H1 (cell line): ENCODE data around the gene YBX2.

Experiments used
- CREB1 ChIP-seq: IDR thresholded peaks from 2 replicates; pipeline ENCODE4 v1.6.1; 2012; ENCODE audit warnings: inconsistent platforms
- CTBP2 ChIP-seq: IDR thresholded peaks from 2 replicates; pipeline ENCODE4 v1.7.0; 2011; ENCODE audit warnings: borderline replicate concordance, mild to moderate bottlenecking, moderate library complexity, mixed read lengths, low read length; ENCODE audit not compliant: insufficient read depth, insufficient read length
- CTCF ChIP-seq, 3 experiments: IDR thresholded peaks; 1 replicate in 2 of 3; 2 replicates in 1 of 3; pipeline versions ENCODE4 v1.5.1 to v1.6.1; 2011; ENCODE audit warnings: low read length in 3 of 3, mild to moderate bottlenecking in 3 of 3, inconsistent platforms in 2 of 3, low read depth in 1 of 3, moderate library complexity in 1 of 3; ENCODE audit not compliant: insufficient read depth in 1 of 3; ENCODE audit errors: control extremely low read depth in 1 of 3
- POU5F1 ChIP-seq: IDR thresholded peaks from 2 replicates; pipeline ENCODE4 v1.6.1; 2011; ENCODE audit warnings: low read depth, mild to moderate bottlenecking, low read length, moderate library complexity
- RAD21 ChIP-seq, 2 experiments: IDR thresholded peaks in 1 of 2; conservative IDR thresholded peaks in 1 of 2; 2 replicates each; pipeline ENCODE4 v1.6.1; 2011; ENCODE audit warnings: low read depth in 2 of 2, low read length in 2 of 2, improper control_type of control experiment in 1 of 2, inconsistent platforms in 1 of 2, mild to moderate bottlenecking in 1 of 2, moderate library complexity in 1 of 2
- USF2 ChIP-seq: IDR thresholded peaks from 2 replicates; pipeline ENCODE4 v1.6.1; 2011; ENCODE audit warnings: low read length, improper control_type of control experiment
- ZNF274 ChIP-seq: IDR thresholded peaks from 2 replicates; pipeline ENCODE4 v1.7.0; 2012; ENCODE audit warnings: low read length, borderline replicate concordance; ENCODE audit errors: extremely low read depth

- no peak for TF ChIP-seq ZNF274
- TF ChIP-seq CTCF (IDR thresholded peaks at IDR 0.05; ENCODE audit: control extremely low read depth in 1 of 3, insufficient read depth in 1 of 3, low read depth in 1 of 3, low read length in 3 of 3), result no peak
- TF ChIP-seq POU5F1, result no peak
- TF ChIP-seq CREB1, result no peak
- no peak for TF ChIP-seq RAD21 (IDR thresholded peaks at IDR 0.05 in 1 of 2, conservative IDR thresholded peaks at IDR 0.05 in 1 of 2; ENCODE audit: low read depth in 2 of 2, low read length in 2 of 2)
- TF ChIP-seq CTBP2, result no peak
- TF ChIP-seq USF2, result no peak
Measured at GRCh38 chr17:7327501-7327900, 33.1 kb upstream of the YBX2 start.
